Fibroblast of lung (primary cell): ENCODE measurements around the gene TACR1. TPM values are rescaled to one million over a fixed set of nuclear protein-coding genes. Genes with fewer than 3 reads are reported as not detected.

ENCODE experiments used
- DNase-seq, 2 donors: peaks; one replicate each; pipeline versions ENCODE4 v3.0.0 to v3.0.0-alpha.2; 2010; ENCODE audit warnings: low read depth in 2 of 2
- H2AFZ ChIP-seq: 2 replicates; pipeline ENCODE4 v1.5.1; 2012; ENCODE audit warnings: low read length, control low read depth, inconsistent platforms
- H3K27ac ChIP-seq: 2 replicates; pipeline ENCODE4 v1.5.1; 2011; ENCODE audit warnings: low read length, control low read depth; ENCODE audit not compliant: insufficient read depth
- H3K27me3 ChIP-seq: 2 replicates; pipeline ENCODE4 v1.5.1; 2011; ENCODE audit warnings: mild to moderate bottlenecking, low read length; ENCODE audit not compliant: control insufficient read depth, insufficient read depth
- H3K36me3 ChIP-seq: 2 replicates; pipeline ENCODE4 v1.5.1; 2011; ENCODE audit warnings: low read length; ENCODE audit not compliant: control insufficient read depth, insufficient read depth
- H3K4me1 ChIP-seq: 2 replicates; pipeline ENCODE4 v1.5.1; 2011; ENCODE audit warnings: low read length; ENCODE audit not compliant: control insufficient read depth, insufficient read depth; ENCODE audit errors: extremely low read depth
- H3K4me2 ChIP-seq: 2 replicates; pipeline ENCODE4 v1.5.1; 2011; ENCODE audit warnings: low read length, control low read depth; ENCODE audit not compliant: insufficient read depth; ENCODE audit errors: extremely low read depth
- H3K4me3 ChIP-seq, 4 experiments: fragments of 200-600 bp in 1 of 4; sonication (generic) in 1 of 4; replicated peaks in 1 of 4; 2 replicates each; pipeline ENCODE4 v1.5.1; 2011 to 2016; ENCODE audit warnings: low read length in 4 of 4, low read depth in 3 of 4, mild to moderate bottlenecking in 3 of 4, control low read depth in 2 of 4, inconsistent platforms in 1 of 4, mixed read lengths in 1 of 4; ENCODE audit not compliant: insufficient read depth in 1 of 4; ENCODE audit errors: control extremely low read depth in 1 of 4
- H3K79me2 ChIP-seq: 2 replicates; pipeline ENCODE4 v1.5.1; 2012; ENCODE audit warnings: mild to moderate bottlenecking, low read length, inconsistent platforms; ENCODE audit not compliant: control insufficient read depth, insufficient read depth
- H3K9ac ChIP-seq: 2 replicates; pipeline ENCODE4 v1.5.1; 2011; ENCODE audit warnings: mild to moderate bottlenecking, low read length, control low read depth; ENCODE audit not compliant: insufficient read depth
- H3K9me3 ChIP-seq: 2 replicates; pipeline ENCODE4 v1.5.1; 2012; ENCODE audit warnings: low read depth, low read length; ENCODE audit not compliant: control insufficient read depth, insufficient read depth
- H4K20me1 ChIP-seq: 2 replicates; pipeline ENCODE4 v1.5.1; 2011; ENCODE audit warnings: low read length; ENCODE audit not compliant: control insufficient read depth, insufficient read depth; ENCODE audit errors: extremely low read depth
- CTCF ChIP-seq, 2 donors: IDR thresholded peaks in 1 of 2; conservative IDR thresholded peaks in 1 of 2; 1 replicate in 1 of 2; 2 replicates in 1 of 2; pipeline ENCODE4 v1.5.1; 2011 to 2012; ENCODE audit warnings: low read length in 2 of 2, control low read depth in 1 of 2, inconsistent platforms in 1 of 2, low read depth in 1 of 2, mild to moderate bottlenecking in 1 of 2
- EZH2 ChIP-seq: IDR thresholded peaks from 2 replicates; pipeline ENCODE4 v1.5.1; 2012; ENCODE audit warnings: low read length, control low read depth, mild to moderate bottlenecking; ENCODE audit errors: missing control alignments
- polyA plus RNA-seq, 2 donors: library from polyadenylated mRNA; depleted of rRNA in 1 of 2; stranded (reverse) in 1 of 2; unstranded in 1 of 2; fragments of >200 nt; gene quantifications; 2 replicates each; pipeline ENCODE4 v1.2.1, GENCODE V29; 2011 to 2012; ENCODE audit warnings: missing spikeins in 1 of 2
- total RNA-seq: library from RNA; depleted of rRNA; stranded (reverse); fragments of >200 nt; gene quantifications from 2 replicates; pipeline ENCODE4 v1.2.1, GENCODE V29; 2014

The TACR1 gene
- total and polyA plus RNA-seq, 2 donors (not counting 1 experiment from before 2014, with no cell fraction given) = 0.05 to 0.17 TPM

- TF ChIP-seq EZH2 = no peak
- TF ChIP-seq CTCF (conservative IDR thresholded peaks at IDR 0.05 in 1 of 2, IDR thresholded peaks at IDR 0.05 in 1 of 2; ENCODE audit: low read depth in 1 of 2, low read length in 2 of 2) = no peak
- no peaks in the 10 kb centered on the region for H3K27me3 ChIP-seq
- H3K79me2 ChIP-seq = no peaks in the 10 kb centered on the region
- no peak overlapping the region for H2AFZ ChIP-seq
- H4K20me1 ChIP-seq = no peaks in the 10 kb centered on the region
- no peak overlapping the region for H3K4me2 ChIP-seq
- H3K9me3 ChIP-seq = no peaks in the 10 kb centered on the region
- peaks cover 5% of the 10 kb centered on the region for H3K4me1 ChIP-seq
- no peak overlapping the region for H3K9ac ChIP-seq
- no peak overlapping the region for H3K27ac ChIP-seq
- H3K4me3 ChIP-seq = no peak overlapping the region
- peak; percentile 6 to 96 for DNase-seq
- H3K36me3 ChIP-seq = no peaks in the 10 kb centered on the region
Measured at GRCh38 chr2:75100011-75100800, 99.1 kb downstream of the TACR1 start.

DNA sequence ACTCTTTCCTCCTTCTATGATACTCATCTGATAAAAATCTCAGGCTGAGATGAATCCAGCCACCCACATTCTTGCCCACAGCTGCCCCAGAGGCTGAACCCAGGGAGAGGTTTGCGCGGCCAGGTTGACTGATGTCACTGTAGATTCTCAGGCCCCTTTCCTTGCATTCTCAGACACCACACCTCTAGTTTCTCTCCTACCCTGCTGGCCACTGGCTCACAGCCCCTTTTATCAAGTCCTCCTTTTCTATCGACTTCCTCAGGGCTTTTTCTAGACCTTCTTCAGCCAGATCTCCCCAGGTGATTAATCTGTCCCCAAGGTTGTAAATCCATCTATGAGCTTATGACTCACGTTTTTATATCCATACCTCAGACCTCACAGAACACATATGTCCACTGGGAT, 99.8 kb downstream of the TACR1 start:
- Histone ChIP-seq H4K20me1 (no peaks in the 10 kb centered on the region), H3K4me3 (no peak overlapping the region), H3K9me3 (no peaks in the 10 kb centered on the region), H3K4me2 (no peak overlapping the region), H3K36me3 (no peaks in the 10 kb centered on the region), H3K27ac (no peak overlapping the region), H2AFZ (no peak overlapping the region), H3K4me1 (peaks cover 5% of the 10 kb centered on the region), H3K79me2 (no peaks in the 10 kb centered on the region), H3K27me3 (no peaks in the 10 kb centered on the region), H3K9ac (no peak overlapping the region)
- TF ChIP-seq CTCF (conservative IDR thresholded peaks at IDR 0.05 in 1 of 2, IDR thresholded peaks at IDR 0.05 in 1 of 2; ENCODE audit: low read depth in 1 of 2, low read length in 2 of 2) (no peak), EZH2 (no peak)
- DNase-seq = peak in 1 of 2 donors; percentile 44

- peaks cover 5% of the 10 kb centered on the region for H3K4me1 ChIP-seq
- peak; percentile 32 to 42 for DNase-seq
- no peaks in the 10 kb centered on the region for H4K20me1 ChIP-seq
- H2AFZ ChIP-seq = no peak overlapping the region
- H3K36me3 ChIP-seq = no peaks in the 10 kb centered on the region
- H3K27me3 ChIP-seq = no peaks in the 10 kb centered on the region
- no peak overlapping the region for H3K9ac ChIP-seq
- no peaks in the 10 kb centered on the region for H3K79me2 ChIP-seq
- H3K4me2 ChIP-seq = no peak overlapping the region
- H3K27ac ChIP-seq = no peak overlapping the region
- H3K4me3 ChIP-seq = no peak overlapping the region
- H3K9me3 ChIP-seq = no peaks in the 10 kb centered on the region
- no peak for TF ChIP-seq EZH2
- peak; percentile 36 to 51 for TF ChIP-seq CTCF (conservative IDR thresholded peaks at IDR 0.05 in 1 of 2, IDR thresholded peaks at IDR 0.05 in 1 of 2; ENCODE audit: low read depth in 1 of 2, low read length in 2 of 2)
Measured at GRCh38 chr2:75098856-75099255, 100.5 kb downstream of the TACR1 start.
